RKO (cell line): ENCODE measurements around the gene CHD3.
"Not testable (repeated sequence)": the region's sequence is repeated elsewhere in the genome, so short reads cannot be mapped to it uniquely, and the experiment has no call there.

Experiments
- DNase-seq: peaks from one replicate; pipeline ENCODE4 v3.0.0-alpha.2; 2016; ENCODE audit warnings: low spot score

The CHD3 gene

GRCh38 chr17:7931709-7932482 is 43.3 kb downstream of the CHD3 start, which contains the start of the genes CNTROB and TRAPPC1:
TSS of gene CNTROB (plus strand) at chr17:7932206. CDS start at chr17:7933080, 874 bp downstream.
TSS of gene TRAPPC1 (minus strand) at chr17:7931946. CDS start at chr17:7931829, 117 bp downstream.
- peak; percentile 99 for DNase-seq

- DNase-seq: peak; percentile 64
These were observed 43.9 kb downstream of the CHD3 start for GRCh38 chr17:7932483-7932891.

GRCh38 chr17:7932949-7933348 is 44.4 kb downstream of the CHD3 start:
- DNase-seq: peak; percentile 90

GRCh38 chr17:7935859-7936258 is 47.3 kb downstream of the CHD3 start:
- no peak for DNase-seq

DNA sequence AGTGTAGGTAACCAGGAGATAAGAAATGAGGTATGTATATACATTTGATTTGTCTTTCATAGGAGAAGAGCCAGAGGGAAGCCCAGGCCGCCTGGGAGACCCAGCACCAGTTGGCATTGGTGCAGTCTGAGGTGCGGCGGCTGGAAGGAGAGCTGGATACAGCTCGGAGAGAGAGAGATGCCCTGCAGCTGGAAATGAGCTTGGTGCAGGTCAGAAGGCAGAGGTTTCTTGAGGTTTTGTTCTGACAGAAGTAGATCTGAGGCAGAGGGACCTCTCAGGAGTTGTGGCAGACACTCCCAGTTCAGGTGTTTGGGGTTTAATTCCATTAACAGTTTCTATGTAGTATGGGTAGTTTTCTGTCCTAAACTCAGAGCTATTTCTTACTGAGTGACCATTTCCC is 51.4 kb downstream of the CHD3 start:
- no peak for DNase-seq

GRCh38 chr17:7940743-7941142 is 52.2 kb downstream of the CHD3 start:
- DNase-seq: no peak

DNA sequence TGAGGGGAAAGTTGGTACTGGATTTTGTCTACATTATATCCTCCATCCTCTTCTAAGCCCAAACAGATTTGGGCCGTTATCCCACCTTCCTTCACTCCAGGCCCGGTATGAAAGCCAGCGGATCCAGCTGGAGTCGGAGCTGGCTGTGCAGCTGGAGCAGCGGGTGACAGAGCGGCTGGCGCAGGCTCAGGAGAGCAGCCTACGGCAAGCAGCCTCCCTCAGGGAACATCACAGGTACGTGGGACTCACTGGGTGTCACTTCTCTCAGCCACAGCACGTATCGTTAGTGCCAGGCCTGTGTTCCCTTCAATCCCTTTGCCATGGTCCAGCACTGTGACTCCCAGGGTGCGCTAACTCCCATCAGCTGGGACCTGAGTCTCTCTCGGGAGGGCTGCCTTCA is 54.7 kb downstream of the CHD3 start:
- no peak for DNase-seq

GRCh38 chr17:7944326-7944725 is 55.7 kb downstream of the CHD3 start:
- no peak for DNase-seq

DNA sequence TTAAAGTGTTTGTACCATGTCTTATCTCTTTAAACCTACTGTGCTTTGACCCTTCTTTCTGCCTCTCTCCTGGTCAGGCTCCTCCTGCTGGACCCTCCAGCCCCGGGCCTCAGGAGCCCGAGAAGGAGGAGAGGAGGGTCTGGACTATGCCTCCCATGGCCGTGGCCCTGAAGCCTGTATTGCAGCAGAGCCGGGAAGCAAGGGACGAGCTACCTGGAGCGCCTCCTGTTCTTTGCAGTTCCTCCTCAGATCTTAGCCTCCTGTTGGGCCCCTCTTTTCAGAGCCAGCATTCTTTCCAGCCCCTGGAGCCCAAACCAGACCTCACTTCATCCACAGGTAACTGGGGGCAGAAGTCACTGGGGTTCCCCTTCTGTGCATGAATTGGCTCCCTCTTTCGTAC is 57.1 kb downstream of the CHD3 start:
- no peak for DNase-seq

- DNase-seq: no peak
These were observed 57.9 kb downstream of the CHD3 start for GRCh38 chr17:7946441-7946840.

GRCh38 chr17:7947651-7948050 is 59.1 kb downstream of the CHD3 start:
- DNase-seq: no peak

DNA sequence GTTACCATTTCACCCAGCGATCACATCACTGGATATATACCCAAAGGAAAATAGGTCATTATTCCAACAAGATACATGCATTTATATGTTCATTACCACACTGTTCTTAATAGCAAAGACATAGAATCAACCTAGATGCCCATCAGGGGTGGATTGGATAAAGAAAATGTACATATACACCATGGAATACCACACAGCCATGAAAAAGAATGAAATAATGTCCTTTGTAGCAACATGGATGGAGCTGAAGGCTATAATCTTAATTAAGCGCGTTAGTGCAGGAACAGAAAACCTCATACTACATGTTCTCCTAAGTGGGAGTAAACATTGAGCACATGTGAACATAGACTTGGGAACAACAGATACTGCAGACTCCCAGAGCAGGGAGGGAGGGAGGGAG is 62.0 kb downstream of the CHD3 start:
- no peak for DNase-seq

DNA sequence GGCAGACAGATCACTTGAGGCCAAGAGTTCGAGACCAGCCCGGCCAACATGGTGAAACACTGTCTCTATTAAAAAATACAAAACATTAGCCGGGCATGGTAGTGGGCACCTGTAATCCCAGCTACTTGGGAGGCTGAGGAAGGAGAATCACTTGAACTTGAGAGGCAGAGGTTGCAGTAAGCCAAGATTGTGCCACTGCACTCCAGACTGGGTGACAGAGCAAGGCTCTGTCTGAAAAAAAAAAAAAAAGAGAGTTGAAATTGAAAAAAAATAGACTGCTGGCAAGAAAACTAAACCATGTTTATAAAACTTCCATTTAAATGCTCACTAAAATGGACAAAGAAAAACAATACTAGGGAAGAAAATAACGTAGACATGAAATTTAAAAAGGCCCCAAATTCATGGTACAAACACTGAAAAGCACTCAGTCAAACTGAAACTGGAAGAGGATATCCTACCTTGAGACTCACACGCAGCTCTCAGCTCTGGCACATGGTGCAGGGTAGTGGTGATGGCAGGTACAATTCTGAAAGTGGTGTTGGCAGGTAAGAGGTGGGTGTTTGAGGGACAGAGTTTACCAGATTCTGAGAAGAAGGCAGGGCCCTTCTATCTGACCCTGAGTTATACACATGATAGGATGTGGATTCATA is 62.7 kb downstream of the CHD3 start:
- DNase-seq: no peak

- not testable (repeated sequence) for DNase-seq
These were observed 64.7 kb downstream of the CHD3 start for GRCh38 chr17:7953266-7953665.

DNA sequence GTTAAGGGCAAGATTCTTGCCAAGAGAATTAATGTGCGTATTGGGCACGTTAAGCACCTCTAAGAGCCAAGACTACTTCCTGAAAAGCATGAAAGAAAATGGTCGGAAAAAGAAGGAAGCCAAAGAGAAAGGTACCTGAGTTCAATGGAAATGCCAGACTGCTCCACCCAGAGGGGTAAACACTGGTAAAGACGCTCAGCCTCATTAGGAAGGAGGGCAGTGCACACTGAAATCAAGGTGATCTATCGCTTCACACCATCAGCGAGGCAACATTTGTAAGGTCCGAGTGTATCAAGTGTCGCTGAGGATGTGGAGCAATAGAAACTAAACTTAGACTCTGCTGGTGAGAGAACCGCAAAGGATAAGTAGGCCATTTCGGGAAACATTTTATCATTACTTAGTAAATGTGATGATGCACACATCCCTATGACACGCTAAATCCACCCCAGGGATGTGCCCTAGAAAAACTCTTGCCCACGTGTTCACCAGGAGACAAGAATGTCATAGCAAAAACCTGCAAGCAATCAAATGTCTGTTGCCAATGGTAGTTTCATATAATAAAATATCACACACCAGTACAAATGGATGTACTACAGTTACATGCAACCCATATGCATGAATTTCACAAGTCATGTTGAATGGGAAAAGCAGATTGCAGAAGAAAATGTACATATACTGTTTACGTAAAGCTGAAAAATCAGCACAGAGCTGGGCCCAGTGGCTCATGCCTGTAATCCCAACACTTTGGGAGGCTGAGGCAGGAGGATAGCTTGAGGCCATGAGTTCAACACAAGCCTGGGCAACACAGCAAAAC is 67.0 kb downstream of the CHD3 start:
- no peak for DNase-seq

DNA sequence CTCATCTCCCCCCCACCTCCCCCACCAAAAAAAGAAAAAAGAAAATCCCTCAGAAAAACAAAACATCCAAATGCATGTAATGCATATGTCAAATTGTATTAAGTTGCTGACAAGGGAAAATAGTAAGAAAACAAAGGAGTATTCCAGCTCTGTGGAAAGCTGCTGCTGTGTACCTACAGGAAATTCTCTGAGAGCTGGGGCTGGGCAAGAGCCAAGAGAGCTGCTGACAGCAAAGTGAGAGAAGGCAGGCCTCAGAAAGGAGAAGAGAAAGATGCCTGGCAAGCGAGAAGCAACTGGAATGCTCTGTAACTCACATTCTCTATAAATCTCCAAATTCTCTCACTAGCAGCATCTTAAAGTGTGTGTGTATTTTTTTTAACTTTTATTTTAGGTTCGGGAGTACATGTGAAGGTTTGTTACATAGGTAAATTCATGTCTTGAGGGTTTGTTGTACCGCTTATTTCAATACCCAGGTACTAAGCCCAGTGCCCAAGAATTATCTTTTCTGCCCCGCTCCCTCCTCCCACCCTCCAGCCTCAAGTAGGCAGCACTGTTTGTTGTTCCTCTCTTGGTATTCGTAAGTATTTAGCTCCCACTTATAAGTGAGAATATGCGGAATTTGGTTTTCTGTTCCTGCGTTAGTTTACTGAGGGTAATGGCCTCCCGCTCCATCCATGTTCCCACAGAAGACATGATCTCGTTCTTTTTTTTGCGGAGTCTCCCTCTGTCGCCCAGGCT is 67.8 kb downstream of the CHD3 start:
- DNase-seq: no peak

- no peak for DNase-seq
These were observed 71.1 kb downstream of the CHD3 start for GRCh38 chr17:7959503-7960253.

- no peak for DNase-seq
These were observed 72.8 kb downstream of the CHD3 start for GRCh38 chr17:7961421-7961820.
